Brain pericyte (primary cell): ENCODE results near the gene CLIP4.

Experiments used
- DNase-seq: peaks from one replicate; pipeline ENCODE4 v3.0.0-alpha.2; 2012; ENCODE audit warnings: low read depth, low spot score

Gene CLIP4

DNA sequence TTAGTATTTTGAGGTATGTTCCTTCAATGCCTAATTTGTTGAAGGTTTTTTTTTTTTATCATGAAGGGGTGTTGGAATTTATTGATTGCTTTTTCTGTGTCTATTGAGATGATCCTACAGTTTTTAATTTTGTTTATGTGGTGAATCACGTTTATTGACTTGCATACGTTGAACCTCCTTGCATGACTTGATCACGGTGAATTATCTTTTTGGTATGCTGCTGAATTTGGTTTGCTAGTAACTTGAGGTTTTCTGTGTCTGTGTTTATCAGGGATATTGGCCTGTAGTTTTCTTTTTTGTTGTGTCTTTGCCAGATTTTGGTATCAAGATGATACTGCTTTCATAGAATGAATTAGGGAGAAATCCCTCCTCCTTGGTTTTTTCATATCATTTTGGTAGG, 23.9 kb downstream of the CLIP4 start:
- DNase-seq: no peak

DNA sequence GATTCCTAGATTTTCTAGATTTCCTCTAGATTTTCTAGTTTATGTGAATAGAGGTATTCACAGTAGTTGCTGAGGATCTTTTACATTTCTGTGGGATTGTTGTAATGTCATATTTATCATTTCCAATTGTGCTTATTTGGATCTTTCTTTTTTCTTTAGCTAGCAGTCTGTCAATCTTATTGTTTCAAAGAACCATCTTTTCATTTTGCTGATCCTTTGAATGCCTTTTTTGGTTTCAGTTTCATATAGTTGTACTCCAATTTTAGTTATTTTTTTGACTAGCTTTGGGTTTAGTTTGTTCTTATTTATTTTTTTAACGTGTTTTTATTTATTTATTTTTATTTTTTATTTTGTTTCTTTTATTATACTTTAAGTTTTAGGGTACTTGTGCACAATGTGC, 24.5 kb downstream of the CLIP4 start:
- no peak for DNase-seq

DNA sequence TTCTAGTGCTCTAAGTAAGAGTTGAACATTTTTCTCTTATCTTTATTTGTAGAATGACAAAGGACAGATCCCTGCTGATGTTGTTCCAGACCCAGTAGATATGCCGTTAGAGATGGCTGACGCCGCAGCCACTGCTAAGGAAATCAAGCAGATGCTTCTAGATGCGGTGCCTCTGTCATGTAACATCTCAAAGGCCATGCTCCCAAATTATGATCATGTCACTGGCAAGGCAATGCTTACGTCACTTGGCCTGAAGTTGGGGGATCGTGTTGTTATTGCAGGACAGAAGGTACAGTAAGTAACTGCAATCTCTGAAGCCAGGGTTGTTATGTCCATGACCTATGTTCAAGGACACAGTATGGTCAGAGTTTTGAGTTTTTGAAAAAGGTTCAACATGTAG, 28.4 kb downstream of the CLIP4 start:
- no peak for DNase-seq

DNA sequence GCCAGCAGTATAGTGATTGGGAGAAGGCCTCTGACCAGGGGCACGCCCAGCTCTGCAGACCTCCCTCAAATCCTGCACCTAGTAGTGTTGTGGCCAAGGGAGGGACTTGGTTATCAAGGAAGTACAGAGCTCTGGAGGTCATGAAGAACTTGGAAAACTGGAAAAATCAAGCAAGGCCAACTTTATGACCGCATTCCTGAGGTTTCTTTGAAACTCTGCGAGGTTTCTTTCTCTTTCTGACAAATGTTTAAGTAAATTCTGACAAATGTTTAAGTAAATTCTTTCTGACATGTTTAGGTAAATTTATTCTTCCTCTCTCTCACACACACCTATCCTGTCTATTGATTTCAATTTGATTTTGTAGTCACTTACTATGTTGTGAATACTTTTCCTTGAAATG, 31.0 kb downstream of the CLIP4 start:
- no peak for DNase-seq

DNA sequence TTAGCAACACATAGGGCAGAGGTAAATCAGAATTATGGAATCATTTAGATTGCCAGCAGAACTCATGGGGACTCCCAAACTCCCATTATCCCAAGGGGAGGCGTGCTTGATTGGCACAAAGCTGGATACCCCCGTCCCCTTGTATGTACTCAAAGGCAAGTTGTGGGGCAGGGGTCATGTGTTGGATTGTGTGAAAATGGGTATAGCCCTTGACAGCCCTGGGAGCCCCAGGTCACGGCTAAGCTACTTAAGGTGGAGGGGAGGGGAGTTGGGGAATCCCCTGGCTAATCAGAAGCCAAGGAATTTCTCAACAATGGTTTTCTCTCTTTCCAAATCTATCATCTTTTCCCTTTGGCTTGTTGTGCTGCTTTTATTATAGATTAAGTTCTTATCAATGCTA, 32.7 kb downstream of the CLIP4 start:
- no peak for DNase-seq

DNA sequence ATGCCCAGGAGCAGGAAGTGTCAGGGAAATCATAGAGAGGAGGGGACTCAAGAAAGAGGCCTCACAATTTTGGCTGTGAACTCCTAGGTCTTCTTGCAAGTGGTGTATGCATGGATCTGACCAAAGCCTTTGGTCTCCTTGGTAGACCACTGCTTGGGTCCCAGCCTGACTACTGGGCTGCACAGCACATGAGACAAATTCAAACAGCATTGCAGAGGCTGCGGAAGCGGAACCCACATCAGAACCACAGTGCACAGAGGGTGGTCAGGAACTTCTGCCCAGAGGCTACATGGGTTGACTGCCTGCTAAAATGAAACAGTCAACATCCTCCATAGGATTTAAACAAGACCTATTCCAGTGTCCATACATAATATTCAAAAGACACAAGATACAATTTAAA, 39.4 kb downstream of the CLIP4 start:
- DNase-seq: no peak

DNA sequence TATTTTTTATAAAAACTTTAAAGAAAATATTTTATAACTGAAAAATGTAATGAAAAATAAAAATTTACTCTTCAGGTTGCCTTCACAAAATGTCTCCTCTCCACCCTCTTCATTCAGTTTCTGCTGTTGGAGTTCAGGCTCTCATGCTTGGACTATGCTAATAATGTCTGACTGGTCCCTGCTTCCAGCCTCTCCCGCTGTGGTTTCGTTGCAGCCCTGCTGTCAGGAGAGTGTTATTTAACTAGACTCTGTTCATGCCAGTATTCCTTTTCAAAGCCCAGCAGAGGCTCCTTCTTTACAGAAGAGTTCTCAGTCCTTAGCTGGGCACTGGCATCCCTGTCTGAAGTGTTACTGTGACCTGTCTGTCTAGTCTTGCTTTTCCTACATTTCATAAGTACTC, 40.4 kb downstream of the CLIP4 start:
- DNase-seq: no peak

DNA sequence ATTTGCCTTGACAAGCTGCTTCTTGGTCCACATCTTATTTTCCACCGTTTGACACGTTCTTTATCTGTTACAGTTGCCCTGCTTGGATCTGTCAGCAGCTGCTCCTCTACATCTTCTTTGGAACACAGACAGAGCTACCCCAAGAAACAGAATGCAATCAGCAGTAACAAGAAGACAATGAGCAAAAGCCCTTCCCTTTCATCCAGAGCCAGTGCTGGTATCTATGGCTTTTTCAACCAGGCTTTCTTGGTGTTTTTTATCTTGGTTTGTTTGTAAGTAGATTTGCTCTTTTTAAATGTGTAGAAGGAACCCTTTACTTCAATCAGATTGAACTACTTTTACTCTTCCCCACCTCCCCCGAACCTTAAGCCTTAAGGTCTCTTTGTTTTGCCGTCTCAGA, 41.9 kb downstream of the CLIP4 start:
- no peak for DNase-seq

DNA sequence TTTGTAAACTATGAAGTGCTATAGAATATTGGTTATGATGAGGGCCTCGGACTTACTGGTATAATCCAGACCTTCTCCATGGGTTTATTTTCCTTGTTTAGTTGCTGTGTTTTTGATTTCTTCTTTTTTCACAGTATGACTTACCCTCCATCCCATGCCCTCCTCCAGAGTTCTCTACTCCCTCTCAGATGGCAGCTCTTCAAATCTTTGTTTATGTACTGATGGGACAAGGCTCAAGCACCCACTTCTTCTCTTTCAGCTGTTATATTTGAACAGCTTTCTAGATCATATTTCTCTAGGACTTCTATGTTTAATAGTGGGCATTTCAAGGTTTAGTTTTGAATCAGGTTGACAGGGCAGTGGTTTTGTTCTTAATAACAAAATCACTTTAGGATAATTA, 43.9 kb downstream of the CLIP4 start:
- DNase-seq: no peak

DNA sequence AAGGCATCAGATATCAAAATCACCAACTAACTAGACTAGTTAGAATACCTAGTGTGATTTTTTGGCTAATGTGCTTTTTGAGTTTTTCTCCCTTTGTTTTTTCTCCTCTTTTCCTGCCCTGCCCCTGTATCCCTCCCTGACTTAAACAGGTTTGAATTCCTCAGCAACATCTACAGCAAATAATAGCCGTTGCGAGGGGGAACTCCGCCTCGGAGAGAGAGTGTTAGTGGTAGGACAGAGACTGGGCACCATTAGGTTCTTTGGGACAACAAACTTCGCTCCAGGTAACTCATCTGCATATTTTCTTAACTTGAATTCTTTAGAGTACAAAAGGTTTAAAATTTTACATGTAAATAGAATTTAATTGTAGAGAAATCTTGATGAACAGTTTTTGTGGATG, 45.0 kb downstream of the CLIP4 start:
- DNase-seq: no peak

DNA sequence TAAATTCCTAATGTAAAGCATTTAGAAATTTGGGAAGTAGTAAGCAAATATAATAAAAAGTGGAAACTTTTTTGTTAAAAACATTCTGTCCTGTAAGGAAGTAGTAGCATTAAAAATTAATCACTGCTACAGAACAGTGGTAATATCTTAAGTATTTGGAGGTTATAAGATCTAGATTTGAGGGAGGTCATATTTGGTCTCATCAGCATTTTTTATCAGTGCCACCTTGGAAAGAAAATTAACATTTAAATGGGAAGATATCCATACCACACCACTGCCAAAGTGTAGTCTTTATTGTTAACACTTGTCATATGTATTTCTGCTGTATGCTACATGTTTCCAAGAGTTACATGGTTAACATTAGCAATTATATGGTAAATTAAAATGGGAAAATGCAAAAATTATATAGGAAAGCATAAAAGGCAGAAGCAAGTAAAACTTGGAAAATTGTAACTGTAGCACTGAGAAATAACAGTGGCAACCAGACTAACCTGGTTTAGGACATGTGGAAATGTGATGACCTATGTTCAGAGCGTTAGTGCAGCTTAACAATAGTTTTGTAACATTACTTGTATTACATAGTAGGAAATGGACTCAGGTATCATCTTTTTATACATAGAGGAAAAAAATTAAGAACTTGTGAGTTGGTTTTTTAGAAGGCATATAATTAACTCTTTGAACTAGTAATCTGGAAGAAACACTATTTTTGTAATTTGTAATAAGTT, 47.2 kb downstream of the CLIP4 start:
- no peak for DNase-seq

DNA sequence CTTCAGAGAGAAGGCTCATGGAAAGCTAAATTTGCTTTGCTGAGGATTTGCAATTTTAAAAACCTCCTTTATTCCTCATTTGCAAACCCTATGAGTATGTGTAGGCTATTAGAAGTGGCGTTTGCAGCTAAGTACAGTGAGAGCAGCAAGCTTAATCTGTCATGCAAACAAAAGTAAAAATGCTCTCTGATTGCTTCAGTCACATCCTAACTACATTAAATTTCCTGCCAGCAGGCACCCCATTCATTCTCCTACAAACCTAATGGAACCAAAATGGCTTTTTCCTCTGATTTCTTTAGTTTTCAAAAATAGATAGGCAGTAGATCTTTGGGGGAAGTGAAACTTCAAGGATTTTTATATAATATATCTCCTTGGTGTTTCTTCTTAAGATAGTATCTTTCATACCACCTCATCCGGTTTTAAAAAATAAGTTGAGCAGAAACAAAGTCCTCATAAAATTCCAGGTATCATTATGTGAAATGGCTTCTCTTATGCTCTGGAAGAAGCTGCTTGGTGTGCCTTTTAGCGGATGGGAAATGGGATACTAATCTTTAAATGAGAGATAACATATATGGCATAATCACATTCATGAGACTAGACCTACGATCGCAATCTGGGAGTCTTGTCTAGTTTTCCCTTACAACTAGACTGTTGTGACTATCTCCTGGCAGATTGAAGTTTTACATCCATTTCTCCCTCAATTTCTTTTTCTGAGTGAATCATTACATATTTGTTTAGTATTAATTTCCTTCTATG, 49.1 kb downstream of the CLIP4 start:
- DNase-seq: no peak

DNA sequence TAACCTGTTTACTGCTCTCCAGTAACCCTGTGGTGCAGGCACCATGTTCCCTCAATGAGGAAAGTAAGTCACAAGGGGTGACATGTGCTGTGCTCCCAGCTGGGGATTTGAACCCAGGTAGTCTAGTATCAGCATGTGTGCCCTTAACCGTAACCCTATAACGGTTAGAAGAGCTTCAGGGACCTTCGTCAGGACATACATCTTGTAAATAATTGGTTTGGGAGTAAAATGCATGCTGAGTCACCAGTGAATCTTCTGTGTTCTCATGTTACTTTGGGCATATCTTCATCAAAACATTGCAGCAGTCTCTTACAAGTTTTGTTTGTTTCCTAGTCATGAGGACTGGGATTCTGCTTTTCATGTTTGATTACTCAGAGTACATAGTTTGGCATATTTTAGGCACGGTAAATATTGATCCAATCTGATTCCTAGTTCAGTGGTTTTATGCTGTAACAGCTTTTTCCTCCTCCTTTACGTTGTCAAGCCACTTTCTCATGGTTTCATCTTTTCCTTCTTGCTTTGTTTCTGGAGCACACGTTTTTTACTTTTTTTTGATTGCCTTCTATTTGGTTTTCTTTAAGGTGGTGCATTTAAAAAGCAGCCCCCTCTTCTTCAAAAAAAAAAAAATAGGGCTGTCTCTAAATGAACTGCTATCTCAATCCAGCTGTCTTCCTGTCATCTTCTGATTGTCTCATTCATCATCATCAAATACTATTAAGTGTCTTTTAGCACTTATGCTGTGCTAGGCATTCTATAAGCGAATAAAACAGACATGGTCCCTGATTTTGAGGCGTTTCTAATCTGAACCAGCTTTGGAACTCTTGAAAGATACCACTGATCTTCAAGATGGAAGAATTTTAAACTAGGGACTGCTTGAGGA, 50.4 kb downstream of the CLIP4 start:
- peak; percentile 51 for DNase-seq

DNA sequence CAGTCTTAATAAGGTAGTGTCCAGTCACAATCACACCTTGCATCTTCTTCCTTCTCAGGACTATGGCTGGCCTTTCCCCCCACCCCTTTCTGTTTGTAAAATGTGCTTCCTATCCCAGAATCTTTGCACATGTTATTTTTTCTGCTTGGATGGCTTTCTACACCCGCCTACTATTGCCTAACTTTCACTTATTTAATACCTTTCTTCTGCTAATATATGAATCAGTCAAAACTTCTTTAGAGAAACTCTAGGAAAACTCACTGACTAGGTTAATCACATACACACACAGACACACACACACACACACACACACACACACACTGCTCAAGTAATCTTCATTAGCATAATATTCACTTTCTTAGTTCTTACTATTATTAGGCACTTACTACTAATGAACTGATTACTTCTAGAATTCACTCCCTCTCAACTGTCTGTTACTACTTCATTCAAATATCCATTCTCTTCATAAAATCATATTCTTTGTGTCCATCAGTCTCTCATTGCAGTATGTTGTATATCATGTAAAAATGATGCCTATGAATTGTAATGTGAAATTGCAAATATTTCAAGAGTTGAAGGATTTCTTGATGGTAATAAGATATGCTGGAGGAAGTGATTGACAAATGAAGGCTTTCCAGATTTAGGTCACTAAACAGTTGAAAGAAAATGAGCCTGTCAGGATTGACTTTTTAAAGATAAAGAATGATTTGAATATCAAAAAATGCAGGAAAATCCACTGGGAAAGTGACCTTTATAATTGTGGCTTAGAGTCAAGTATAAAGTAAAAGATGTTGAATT, 51.2 kb downstream of the CLIP4 start:
- DNase-seq: no peak

DNA sequence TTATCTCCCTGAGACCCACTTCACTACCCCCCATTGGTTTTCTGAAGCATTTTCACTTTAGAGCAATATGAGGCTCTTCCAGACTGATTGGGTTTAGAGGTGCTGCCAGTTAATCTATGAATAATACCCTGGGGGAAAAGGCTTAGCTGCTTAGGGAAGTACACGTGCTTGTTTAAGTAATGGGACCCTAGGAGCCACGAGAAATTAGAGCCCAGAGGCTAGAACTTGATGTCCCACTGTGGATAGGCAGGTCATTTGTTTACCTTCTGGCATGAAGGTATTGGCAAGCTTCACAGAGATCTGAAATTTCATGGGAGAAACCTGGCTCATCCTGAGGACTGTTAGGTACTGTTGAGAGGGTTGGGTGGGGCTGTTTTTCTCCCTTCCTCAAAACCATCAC, 59.7 kb downstream of the CLIP4 start:
- no peak for DNase-seq

DNA sequence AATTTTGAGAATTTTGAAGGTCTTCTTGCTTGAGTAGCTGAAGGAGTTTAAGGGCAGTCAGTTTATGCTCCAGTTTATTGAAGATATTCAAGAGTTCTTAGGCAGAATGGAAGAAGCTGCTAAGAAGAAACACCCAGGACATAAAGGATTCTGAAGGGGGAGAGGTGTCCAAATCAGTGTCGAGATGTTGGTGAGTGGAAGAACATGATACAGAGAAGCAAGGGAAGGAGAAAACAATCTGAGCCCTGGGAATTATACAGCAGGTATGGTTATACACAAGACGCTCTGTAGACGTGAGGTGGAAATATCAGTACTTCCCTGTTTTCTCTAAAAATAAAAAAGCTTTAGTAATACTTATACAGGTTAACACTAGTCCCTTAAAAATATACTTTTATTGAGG, 60.1 kb downstream of the CLIP4 start:
- DNase-seq: no peak

DNA sequence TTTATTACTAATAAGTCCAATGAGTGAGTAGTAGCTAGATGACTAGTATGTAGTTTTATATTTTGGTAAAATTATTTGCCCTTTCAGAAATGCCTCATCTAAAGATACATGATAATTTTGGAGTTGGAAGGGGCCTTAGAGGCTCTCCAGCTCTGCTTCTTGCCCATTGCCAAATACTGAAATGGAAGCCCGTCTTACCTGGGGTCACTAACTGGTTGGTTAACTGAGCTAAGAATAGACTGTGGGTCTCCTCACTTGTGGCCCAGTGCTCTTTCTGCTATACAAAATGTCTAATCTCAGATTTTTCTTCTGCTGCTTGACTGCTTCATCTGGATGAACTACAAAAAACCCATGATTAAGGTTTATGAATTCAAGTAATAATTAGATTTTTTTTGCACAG, 67.1 kb downstream of the CLIP4 start:
- DNase-seq: no peak

DNA sequence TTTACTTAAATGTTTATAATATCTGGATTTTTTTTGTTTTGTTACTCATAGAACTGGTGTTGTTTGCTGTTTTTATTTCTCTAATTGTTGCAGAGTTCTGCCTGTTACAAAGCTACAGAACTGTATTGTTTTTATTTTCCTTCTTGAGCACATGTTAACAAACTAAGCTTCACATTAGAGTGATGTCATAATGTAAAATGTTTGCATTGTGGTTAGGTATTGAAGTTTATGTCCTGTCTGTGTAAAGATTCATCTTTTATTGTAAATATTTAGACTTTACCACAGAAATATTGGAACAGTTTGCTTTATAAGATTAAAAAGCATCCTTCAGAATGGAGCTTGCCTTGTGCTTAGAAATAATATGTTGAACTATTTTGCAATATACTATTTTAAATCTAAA, 67.7 kb downstream of the CLIP4 start:
- no peak for DNase-seq

DNA sequence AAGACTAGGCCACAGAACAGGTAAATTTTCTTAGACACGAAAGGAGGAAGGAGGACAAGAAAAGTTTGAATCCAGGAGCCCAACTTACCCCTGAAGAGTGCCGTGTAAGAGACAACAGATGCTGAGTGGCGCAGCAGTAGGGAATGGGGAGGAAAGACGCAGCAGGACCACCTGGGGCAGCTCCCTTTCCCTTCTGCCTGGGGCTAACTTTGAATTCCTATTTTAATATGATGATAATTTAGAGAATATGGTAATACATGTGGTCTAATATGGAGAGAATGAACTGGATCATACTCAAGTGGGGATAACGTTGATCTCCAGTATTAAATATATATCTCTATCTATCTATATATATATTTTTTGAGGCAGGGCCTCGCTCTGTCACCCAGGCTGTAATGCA, 69.3 kb downstream of the CLIP4 start:
- DNase-seq: no peak

DNA sequence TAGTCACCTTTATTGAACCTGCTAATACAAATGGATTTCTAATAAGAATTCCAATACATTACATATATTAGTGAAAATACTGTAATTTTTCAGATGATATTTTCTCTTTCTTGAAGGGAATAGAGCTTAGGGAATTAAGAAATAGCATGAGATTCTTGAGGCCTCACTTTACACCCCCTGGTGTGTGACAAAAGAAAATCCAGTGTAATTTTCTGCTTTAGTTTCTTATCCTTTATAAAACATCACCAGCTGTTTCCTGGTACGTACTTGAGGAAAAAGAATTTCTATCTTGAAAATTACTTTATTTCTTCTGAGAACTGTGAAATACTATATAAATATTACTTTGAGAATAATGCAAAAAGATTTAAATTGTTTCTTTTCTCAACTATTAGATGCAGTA, 71.6 kb downstream of the CLIP4 start:
- no peak for DNase-seq

DNA sequence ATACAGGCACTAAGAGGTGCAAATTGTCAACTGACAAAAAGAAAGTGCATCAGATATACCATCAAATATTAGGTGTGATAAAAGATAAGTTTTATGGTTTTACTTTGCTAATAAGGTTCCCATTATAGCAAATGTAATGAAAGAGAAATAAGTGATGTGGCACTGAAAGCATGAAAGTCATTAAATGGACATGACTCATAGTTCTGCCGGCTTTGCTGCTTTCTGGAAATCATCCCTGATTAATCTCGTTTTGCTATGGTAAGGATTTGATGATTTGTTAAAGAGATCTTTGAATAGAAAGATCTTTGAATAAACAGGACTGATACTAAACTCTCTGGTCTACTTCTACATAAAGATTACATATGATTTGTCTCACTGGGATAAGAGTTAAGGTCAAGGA, 72.7 kb downstream of the CLIP4 start:
- DNase-seq: no peak

DNA sequence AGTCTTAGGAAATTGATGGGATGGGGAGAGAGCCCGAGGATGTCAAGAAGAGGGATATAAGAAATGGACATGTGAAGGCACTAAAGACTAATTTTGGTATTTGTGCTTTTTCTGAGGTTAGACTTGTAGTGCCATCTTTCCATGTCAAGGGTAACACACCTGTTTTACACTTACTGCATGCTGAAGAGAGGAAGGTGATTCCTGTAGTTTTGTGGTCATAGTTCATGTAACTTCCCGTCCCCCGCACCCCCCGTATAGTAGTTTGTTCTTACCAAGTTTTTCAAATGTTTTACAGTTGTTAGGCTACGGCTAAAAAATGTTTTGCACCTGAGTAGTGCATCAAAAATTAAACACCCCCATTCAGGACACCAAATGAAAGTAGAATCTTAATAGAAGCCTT, 73.8 kb downstream of the CLIP4 start:
- no peak for DNase-seq
